G401.6 (cell line): ENCODE data around the gene IRAG1.

Source experiments
- FAIRE-seq: peaks from 2 replicates; lab custom pipeline; 2012; peaks lifted over from hg19 to GRCh38; lab: Jason Lieb, UNC

Gene IRAG1

GRCh38 chr11:10645212-10645795 is 48.3 kb downstream of the IRAG1 start:
- FAIRE-seq = no peak
